ENCODE data around the gene ZDHHC9.

Gene ZDHHC9

GRCh38 chrX:129763666-129764065, 80.0 kb downstream of the ZDHHC9 start:
- DNase-seq (ENCODE audit: low read depth), result no peak

- DNase-seq (ENCODE audit: low read depth), result no peak
Observed at GRCh38 chrX:129762448-129762847, 81.2 kb downstream of the ZDHHC9 start.

GRCh38 chrX:129761596-129761995, 82.1 kb downstream of the ZDHHC9 start:
- DNase-seq (ENCODE audit: low read depth), result no peak

- DNase-seq (ENCODE audit: low read depth), result no peak
Observed at GRCh38 chrX:129760981-129761380, 82.7 kb downstream of the ZDHHC9 start.

- no peak for DNase-seq (ENCODE audit: low read depth)
Observed at GRCh38 chrX:129760155-129760554, 83.5 kb downstream of the ZDHHC9 start.

- DNase-seq (ENCODE audit: low read depth), result no peak
Observed at GRCh38 chrX:129759576-129760061, 84.1 kb downstream of the ZDHHC9 start.

GRCh38 chrX:129755779-129756650, 87.7 kb downstream of the ZDHHC9 start:
- DNase-seq (ENCODE audit: low read depth), result no peak

GRCh38 chrX:129754056-129755024, 89.3 kb downstream of the ZDHHC9 start:
- no peak for DNase-seq (ENCODE audit: low read depth)

All from stimulated activated CD8-positive, alpha-beta memory T cell treated with anti-CD3 and anti-CD28 coated beads, Interleukin-7, amount 100 ng/mL, for 24 hours (primary cell).